Measurements from ENCODE around the gene SPC24. TPM values are rescaled to one million over a fixed set of nuclear protein-coding genes. Genes with fewer than 3 reads are reported as not detected.
A peak's percentile ranks its signal among the peaks of the same experiment; 100 is the strongest.

Gene SPC24
- total RNA-seq, 1 experiment from 2014 or later, result 44.8 TPM

DNA sequence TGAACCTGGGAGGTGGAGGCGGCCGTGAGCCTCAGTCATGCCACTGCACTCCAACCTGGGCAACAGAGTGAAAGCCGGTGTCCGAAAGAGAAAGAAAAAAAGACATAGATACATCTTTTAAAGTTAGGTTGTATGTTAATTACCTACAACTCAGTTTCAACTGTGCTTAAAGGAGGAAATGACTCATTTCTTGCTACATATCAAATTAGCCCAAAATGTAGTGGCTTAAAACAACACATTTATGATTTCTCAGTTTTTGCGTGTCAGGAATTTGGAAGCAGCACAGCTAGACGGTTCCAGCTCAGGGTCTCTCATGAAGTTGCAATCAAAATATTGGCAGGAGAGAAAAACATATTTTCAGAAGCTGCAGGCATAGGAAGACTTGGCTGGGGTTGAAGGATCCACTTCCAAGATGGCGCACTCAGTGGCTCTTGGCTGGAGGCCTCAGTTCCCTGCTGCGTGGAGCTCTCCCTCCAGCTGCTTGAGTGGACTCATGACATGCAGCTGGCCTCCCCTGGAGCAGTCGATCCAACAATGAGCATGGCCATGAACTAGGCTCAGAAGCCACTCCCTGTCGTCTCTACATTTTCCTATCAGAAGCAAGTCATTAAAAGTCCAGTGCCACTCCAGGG is 59.3 kb downstream of the SPC24 start:
- no peaks in the 10 kb centered on the region for H3K9me3 Mint-ChIP-seq (ENCODE audit: unreplicated experiment)
- peaks cover 9% of the 10 kb centered on the region for H3K4me1 Mint-ChIP-seq (ENCODE audit: low read depth, unreplicated experiment)
- no peak overlapping the region for H3K4me3 Mint-ChIP-seq (ENCODE audit: unreplicated experiment)
- H3K9me3 ChIP-seq, result no peaks in the 10 kb centered on the region
- DNase-seq, result no peak
- H3K27ac Mint-ChIP-seq (ENCODE audit: unreplicated experiment), result peak overlapping the region; percentile 42
- ChIA-PET POLR2A (interaction anchor here (0.6 kb wide), 1 partner anchor 156 kb away, joined by 3 read pairs; no protein-coding TSS in a partner anchor), CTCF (no interaction called here)
- no peaks in the 10 kb centered on the region for H3K27me3 ChIP-seq (replicated peaks; ENCODE audit: control insufficient read depth, insufficient read depth, low read length)
- H3K36me3 ChIP-seq (ENCODE audit: control insufficient read depth, insufficient read depth, low read length), result peaks cover 11% of the 10 kb centered on the region
- H3K4me1 ChIP-seq, result peaks cover 38% of the 10 kb centered on the region
- intact Hi-C loops (cut with micrococcal nuclease; ENCODE audit: unreplicated experiment), result no loop called here
- BruUV-seq (replicated peaks), result no TSS peak
- peaks cover 96% of the 10 kb centered on the region for H3K36me3 Mint-ChIP-seq (ENCODE audit: insufficient read depth, unreplicated experiment)
- H3K27me3 Mint-ChIP-seq (ENCODE audit: insufficient read depth, unreplicated experiment), result no peaks in the 10 kb centered on the region
- TF ChIP-seq, protein P1, sequence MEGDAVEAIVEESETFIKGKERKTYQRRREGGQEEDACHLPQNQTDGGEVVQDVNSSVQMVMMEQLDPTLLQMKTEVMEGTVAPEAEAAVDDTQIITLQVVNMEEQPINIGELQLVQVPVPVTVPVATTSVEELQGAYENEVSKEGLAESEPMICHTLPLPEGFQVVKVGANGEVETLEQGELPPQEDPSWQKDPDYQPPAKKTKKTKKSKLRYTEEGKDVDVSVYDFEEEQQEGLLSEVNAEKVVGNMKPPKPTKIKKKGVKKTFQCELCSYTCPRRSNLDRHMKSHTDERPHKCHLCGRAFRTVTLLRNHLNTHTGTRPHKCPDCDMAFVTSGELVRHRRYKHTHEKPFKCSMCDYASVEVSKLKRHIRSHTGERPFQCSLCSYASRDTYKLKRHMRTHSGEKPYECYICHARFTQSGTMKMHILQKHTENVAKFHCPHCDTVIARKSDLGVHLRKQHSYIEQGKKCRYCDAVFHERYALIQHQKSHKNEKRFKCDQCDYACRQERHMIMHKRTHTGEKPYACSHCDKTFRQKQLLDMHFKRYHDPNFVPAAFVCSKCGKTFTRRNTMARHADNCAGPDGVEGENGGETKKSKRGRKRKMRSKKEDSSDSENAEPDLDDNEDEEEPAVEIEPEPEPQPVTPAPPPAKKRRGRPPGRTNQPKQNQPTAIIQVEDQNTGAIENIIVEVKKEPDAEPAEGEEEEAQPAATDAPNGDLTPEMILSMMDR (IDR thresholded peaks at IDR 0.05; ENCODE audit: insufficient read depth in 1 of 2, low read depth in 1 of 2, low read length in 1 of 2, severe bottlenecking in 1 of 2, unreplicated experiment in 1 of 2), result no peak
- H3K4me3 ChIP-seq (ENCODE audit: low read depth, low read length), result no peak overlapping the region

Small RNA genes within 50 kb of the gene (microRNA-seq; reads per million reads assigned to microRNA genes)
- 7.1 reads per million, percentile 42 among the genes with 10 or more reads in this experiment for gene MIR6886

Other genes with a start within 250 kb of the SPC24 start
- gene YIPF2, start 227.1 kb downstream of the SPC24 start, total RNA-seq (2022), result 70.9 and 78.1 TPM in 2 replicates
- gene TIMM29, start 227.0 kb downstream of the SPC24 start, total RNA-seq (2022), result 30.4 and 31.1 TPM in 2 replicates
- 171 and 180 TPM in 2 replicates for gene SMARCA4, start 194.8 kb downstream of the SPC24 start, total RNA-seq (2022)
- 68.9 and 83.4 TPM in 2 replicates for gene LDLR, start 66.3 kb downstream of the SPC24 start, total RNA-seq (2022)
- 17.6 and 21.2 TPM in 2 replicates for gene KANK2, start 41.8 kb upstream of the SPC24 start, total RNA-seq (2022)
- gene ANGPTL8, start 83.8 kb upstream of the SPC24 start, total RNA-seq (2022), result not detected in 2 replicates
- 84.1 and 94.3 TPM in 2 replicates for gene DOCK6, start 106.7 kb upstream of the SPC24 start, total RNA-seq (2022)
- gene TSPAN16, start 140.4 kb upstream of the SPC24 start, total RNA-seq (2022), result not detected in 2 replicates
- 28.0 and 35.2 TPM in 2 replicates for gene RAB3D, start 183.9 kb upstream of the SPC24 start, total RNA-seq (2022)
- gene TMEM205, start 190.5 kb upstream of the SPC24 start, total RNA-seq (2022), result 68.3 and 76.1 TPM in 2 replicates
- 11.7 and 13.9 TPM in 2 replicates for gene CCDC159, start 190.7 kb upstream of the SPC24 start, total RNA-seq (2022)
- gene PLPPR2, start 199.7 kb upstream of the SPC24 start, total RNA-seq (2022), result 5.6 and 7.4 TPM in 2 replicates
- gene SWSAP1, start 218.9 kb upstream of the SPC24 start, total RNA-seq (2022), result 3.7 and 3.9 TPM in 2 replicates
- gene EPOR, start 228.5 kb upstream of the SPC24 start, total RNA-seq (2022), result 6.1 and 7.9 TPM in 2 replicates